Retinal pigment epithelial cell (primary cell): ENCODE data around the gene ABT1.

Experiments used
- DNase-seq: peaks from one replicate; pipeline ENCODE4 v3.0.0-alpha.2; 2010; ENCODE audit warnings: low read depth
- H3K4me3 ChIP-seq: 2 replicates; pipeline ENCODE4 v1.5.1; 2011; ENCODE audit warnings: mild to moderate bottlenecking, low read length, control low read depth, moderate library complexity
- TF ChIP-seq, protein P1 (sequence below): conservative IDR thresholded peaks from 2 replicates; pipeline ENCODE4 v1.5.1; 2011; ENCODE audit warnings: low read depth, low read length, control low read depth, inconsistent platforms

ABT1 gene

DNA sequence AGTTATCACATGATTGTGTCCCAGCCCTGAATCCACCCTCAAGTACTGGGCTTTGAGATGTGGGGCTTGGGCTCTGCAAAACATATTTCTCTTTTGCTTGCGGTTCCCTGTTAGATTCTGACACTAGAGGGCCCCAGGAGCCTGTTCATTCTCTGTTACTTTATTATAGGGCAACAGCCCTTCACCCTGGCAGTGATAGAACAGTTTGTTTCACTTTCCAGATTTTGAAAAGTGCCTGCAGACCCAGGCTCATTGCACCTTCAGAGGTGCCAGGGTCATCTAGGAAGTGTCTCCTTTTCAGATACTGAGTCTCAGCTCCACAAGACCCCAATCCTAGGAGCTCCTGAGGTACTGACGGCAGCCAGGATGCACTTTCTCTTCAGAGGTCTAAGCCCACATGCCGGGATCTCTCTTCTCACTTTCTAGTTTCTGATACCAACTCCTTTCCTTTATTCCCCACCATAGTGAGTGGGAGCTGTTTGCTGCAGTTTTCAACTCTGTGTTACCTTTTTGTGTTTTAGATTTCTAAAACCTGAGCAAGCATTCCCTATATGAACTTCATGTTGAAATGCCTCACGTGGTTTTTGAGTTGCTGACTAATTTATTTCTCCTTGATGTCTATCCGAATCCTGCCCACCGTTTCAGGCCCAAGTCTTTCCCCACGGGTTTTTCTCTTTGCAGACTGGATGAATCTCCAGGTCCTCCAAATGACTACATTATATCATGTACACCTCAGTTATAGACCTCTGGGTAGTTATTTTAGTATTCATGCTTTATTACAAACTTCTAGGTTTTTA, 10.9 kb downstream of the ABT1 start:
- TF ChIP-seq, protein P1, sequence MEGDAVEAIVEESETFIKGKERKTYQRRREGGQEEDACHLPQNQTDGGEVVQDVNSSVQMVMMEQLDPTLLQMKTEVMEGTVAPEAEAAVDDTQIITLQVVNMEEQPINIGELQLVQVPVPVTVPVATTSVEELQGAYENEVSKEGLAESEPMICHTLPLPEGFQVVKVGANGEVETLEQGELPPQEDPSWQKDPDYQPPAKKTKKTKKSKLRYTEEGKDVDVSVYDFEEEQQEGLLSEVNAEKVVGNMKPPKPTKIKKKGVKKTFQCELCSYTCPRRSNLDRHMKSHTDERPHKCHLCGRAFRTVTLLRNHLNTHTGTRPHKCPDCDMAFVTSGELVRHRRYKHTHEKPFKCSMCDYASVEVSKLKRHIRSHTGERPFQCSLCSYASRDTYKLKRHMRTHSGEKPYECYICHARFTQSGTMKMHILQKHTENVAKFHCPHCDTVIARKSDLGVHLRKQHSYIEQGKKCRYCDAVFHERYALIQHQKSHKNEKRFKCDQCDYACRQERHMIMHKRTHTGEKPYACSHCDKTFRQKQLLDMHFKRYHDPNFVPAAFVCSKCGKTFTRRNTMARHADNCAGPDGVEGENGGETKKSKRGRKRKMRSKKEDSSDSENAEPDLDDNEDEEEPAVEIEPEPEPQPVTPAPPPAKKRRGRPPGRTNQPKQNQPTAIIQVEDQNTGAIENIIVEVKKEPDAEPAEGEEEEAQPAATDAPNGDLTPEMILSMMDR = peak; percentile 85
- DNase-seq = no peak
- H3K4me3 ChIP-seq = no peak overlapping the region

DNA sequence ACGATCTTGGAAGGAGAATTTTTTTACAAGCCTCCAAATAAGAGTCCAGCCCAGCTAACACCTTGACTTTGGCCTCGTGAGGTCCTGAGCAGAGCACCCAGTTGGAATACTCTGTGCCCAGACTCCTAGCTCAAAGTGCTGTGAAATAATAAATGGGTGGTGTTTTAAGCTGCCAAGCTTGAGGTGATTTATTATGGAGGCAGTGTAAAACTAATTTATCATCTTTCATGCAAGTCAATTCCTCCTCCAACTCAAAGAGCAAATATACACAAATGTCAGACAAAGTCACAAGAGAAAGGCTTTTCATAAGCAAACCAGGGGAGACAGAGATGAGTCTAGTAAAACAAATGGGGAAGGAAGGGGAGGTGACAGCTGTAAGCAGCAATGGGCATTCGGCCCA, 12.7 kb downstream of the ABT1 start:
- DNase-seq = no peak
- TF ChIP-seq, protein P1 = no peak

GRCh38 chr6:26611599-26611998, 14.8 kb downstream of the ABT1 start:
- no peak overlapping the region for H3K4me3 ChIP-seq
- no peak for DNase-seq
- TF ChIP-seq, protein P1 = no peak

More for the DNA sequence above, 12.7 kb downstream of the ABT1 start:
- no peak overlapping the region for H3K4me3 ChIP-seq

DNA sequence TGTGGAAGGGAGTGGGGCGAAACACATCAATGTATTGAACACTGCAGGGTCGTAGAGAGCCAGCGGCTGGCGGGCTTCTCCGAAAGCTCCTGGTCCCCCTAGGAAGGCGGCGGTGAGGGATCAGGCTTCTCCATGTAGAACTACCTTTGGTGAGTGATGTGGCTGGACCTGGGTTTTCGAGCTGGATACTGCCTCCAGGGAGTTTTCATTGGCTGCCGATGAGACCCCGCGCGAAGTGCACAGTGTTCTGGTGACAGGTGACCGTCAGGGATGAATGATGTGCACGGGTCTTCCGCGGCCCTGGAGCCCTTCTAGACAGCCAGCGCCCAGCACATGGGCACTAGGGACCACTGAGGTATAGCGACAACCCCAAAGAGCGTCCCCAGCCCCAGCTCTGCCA, 16.4 kb downstream of the ABT1 start:
- no peak overlapping the region for H3K4me3 ChIP-seq
- DNase-seq = no peak

GRCh38 chr6:26613689-26614683, 17.2 kb downstream of the ABT1 start:
- TF ChIP-seq, protein P1 = no peak
- DNase-seq = no peak
- peak overlapping the region; percentile 43 for H3K4me3 ChIP-seq

More for the DNA sequence above, 16.4 kb downstream of the ABT1 start:
- TF ChIP-seq, protein P1 = no peak

- no peak overlapping the region for H3K4me3 ChIP-seq
- TF ChIP-seq, protein P1 = no peak
- no peak for DNase-seq
Observed at GRCh38 chr6:26623339-26623859, 26.6 kb downstream of the ABT1 start.
